OCI-M2 (cell line): Measurements from ENCODE around the gene GNG2.

Experiments
- DNase-seq: peaks from one replicate; lab custom pipeline; 2025; ENCODE audit not compliant: unreplicated experiment; lab: John Stamatoyannopoulos, UW

GNG2 gene

DNA sequence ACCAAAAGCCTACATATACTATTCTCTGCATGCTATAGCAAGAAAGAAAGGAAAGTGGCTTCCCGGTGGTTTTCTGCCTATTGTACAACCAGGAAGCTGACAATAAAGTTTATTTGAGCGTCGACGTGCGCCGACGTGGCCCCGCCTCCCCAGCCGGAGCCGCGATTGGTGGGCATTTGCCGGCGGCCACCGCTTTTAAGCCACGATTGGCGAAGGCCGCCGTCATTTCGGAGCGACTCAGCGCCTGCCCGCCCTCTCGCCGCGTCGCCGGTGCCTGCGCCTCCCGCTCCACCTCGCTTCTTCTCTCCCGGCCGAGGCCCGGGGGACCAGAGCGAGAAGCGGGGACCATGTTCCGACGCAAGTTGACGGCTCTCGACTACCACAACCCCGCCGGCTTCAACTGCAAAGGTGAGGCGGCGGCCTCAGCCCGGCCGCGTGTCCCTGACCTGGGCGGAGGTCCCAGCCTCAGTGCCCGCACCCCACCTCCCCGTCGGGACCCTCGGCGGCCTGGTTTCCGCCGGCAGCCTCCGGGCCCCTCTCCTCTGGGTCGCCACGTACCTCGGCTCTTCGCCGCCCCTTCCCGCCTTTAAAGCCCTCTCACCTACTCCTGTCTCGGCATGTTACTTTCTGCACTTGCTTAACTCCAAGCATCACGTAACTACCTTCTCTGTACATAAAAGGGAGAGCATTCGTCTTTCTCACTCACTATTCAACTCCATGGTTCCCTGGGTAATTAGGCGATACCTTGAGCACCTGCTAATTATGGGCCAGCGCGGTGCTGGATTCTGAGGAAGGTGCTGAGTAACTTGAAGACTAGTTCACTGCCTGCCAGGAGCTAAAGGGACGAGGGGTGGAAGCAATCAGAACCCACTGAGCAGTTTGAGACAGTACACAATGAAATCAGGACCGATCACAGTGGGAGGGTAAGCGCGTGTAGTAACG lies 129.2 kb downstream of the GNG2 start, which contains the start of gene RTRAF:
RTRAF (plus strand) TSS at position 254 of the 942 bp plus-strand sequence; CDS start at position 348, 94 bp downstream.
- peak; percentile 68 for DNase-seq

DNA sequence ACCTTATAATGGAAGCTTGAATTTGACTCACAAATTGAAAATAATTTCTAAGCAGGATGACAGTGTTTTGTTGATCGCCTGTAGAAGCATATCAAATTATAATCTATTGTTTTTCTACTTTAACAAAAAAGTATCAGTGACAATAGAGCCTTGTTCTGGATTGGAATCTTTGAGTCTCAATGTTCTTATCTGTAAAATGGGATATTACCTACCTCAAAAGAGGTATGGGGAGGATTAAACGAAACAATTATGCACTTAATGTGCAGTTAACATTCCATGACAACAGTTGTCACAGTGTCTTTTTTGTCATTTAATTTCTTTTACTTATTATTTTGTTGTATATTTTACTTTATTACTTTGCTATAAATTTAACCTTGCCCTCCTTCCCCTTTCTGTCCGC lies 130.1 kb downstream of the GNG2 start:
- no peak for DNase-seq

DNA sequence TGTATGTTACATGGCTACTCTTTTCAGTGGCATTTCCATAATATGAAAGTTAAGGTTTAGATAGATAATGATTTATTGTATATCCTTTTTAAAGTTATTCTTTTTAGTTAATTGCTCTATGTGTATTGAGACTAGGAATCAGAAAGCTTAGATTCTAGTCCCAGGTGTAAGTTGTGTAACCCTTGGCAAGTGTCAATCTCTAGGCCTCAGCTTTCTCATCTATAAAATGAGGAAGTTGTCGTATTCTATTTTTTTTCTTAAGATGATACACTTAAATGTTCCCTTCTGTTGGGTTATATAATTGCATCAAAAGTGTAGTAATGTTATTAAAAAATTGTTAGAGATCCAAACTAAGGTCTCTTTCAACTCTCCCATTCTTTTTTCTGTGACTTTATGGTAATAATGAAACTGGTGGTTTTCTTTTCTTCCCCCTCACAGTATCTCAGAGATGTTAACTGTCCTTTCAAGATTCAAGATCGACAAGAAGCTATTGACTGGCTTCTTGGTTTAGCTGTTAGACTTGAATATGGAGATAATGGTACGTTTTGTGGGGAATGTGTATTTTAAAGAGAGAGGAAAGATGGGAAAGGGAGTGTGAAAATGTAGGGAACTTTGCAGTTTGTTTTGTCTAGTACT lies 133.0 kb downstream of the GNG2 start:
- DNase-seq, result no peak

DNA sequence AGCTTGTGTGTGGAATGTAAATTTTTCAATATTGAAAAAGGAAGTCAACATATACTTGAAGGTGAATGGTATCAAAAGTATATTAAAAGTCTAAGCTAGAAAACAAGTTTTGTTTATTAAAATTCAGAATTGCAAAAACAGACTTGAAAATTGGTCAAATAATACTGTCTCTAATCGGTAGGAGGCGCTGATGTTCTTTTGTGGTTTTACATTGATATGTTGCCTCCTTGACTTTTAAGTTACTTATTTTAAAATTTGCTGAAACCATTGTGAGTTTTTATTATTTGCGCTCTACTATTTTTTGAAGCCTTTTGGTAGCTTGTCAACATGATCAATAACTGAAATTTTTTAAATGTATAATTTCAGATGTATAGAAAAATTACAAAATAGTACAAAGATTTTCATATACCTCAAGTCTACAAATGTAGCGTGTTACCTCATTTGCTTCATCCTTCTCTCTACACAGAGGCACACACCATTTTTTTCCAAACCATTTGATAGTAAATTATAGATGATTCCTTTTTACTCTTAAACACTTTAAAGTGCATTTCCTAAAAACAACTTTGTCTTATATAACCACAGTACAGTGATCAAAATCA lies 135.8 kb downstream of the GNG2 start:
- no peak for DNase-seq

DNA sequence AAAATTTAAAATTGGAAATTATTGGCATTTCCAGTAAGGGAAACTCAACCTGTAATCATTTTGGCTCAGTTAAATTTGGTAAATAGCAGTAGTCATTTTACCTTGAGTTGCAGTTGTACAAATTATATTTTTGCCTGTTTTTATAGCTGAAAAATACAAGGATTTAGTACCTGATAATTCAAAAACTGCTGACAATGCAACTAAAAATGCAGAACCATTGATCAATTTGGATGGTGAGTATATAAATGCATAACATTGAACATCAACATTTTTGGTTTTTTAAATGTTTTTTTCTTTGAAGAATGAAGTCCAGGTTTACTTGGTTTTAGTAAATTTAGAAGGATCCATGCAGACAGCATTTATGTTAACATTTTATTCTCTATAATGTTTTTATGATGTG lies 137.9 kb downstream of the GNG2 start:
- DNase-seq, result no peak

DNA sequence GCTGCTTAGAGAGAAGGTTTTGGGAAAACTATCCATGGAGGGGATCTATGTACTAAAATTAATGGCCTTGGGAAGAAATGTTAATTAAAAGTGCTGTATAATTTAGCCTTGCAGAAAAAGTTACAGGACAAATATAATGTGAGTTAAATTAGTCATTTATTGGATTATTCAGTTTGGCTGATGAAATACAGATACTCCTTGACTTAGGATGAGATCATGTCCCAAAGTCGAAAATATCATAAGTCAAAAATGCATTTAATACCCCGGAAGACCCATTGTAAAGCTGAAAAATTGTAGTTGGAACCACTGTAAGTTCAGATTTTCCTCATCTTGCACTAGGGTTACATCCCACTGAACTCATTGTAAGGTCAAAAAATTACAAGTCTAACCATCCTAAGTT lies 138.7 kb downstream of the GNG2 start:
- DNase-seq, result no peak

DNA sequence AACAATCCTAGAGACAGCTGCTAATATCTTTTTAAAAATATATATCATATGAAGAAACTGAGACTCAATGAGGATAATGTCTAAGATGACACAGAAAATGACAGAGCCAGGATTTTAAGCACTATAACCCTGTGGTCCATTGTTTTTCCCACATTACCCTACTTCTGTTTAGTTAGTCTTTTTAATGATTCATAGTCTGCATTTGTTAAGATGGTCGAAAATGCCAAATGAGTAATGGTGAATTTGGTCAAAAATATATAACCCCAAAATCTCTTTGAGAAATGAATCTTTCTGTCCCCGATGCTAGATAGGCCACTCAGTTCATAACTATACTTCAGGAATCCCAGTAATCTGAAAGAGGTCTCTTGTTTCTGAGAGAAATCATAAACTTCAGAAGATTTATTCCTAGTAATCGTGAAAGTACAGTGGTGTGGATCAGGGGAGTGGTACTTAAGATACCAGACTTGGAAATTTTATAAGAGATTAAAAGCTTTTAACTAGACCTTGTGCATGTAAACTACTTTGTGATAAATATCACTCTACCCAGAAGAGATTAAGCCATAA lies 139.7 kb downstream of the GNG2 start:
- DNase-seq, result no peak

DNA sequence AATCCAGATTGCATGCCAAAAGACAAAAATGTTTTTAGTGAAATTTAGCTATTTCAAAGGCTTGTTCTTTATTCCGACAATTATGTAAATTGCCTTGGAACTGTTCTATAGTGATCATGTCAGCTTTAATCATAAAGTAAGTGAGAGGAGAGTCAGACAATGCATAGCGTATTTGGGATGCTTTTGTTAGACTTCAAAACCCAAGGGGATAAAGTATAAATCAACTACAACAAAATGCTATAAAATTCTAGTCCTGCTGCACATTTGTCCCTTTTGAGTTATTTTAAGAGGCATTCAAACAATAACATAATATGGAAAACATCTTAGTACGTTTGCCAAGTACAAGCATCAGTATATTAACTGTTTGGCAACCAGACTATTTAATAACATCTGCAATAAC lies 140.3 kb downstream of the GNG2 start:
- DNase-seq, result no peak

DNA sequence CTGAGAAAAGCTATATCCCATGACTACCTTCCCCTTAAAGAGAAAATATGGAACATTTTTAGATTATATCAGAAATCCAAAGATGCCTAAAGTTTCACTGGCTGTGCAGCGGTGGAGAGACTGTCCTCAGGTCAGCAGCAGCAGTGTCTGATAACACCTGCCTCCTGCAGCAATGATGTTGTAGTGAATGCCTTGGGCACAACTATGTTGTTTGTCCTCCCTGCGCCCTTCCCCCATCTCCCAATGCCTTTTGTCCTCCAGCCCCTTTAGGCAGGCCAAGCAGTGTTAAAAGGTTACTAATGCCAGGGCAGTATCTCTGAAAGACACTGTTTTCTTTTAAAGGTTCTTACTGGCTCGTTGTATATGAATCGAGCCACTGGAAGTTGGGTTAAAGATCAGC lies 142.1 kb downstream of the GNG2 start:
- DNase-seq, result no peak

DNA sequence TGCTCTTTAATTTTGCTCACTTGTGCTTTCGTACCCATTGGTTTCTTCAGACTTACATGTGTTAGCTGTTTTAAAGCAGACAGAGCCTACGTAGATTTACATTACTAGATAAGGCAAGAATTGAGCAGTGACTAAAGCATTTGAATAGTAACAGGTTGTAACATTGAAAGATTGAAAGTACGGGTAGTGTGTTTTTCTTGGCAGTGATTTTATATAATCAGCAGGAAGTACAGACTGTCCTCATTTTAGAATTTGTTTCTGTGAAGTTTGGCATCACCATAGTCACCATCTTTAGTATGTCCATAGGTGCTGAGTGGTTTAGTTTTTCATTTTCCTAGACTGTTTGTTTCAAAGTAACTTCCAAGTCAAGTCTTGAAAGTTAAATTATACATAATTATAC lies 142.9 kb downstream of the GNG2 start:
- DNase-seq, result no peak

DNA sequence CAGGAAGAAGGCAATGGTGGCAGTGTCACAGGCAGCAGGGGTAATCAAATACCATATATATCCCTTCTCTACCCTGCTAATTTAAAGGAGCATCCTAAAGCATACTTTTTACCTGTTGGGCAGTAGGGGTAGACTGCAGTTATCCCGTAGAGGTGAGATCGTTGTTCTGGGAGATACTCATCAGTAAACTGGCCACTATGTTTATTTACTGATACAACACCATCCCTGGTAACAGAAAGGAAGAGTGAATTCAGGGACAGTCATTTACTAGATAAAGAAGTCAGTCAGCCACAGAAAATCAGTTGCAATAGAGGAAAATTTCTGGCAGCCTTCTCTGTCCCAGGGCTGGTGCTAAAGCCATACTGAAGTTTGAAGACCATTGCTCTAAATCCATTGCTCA lies 145.2 kb downstream of the GNG2 start:
- no peak for DNase-seq

DNA sequence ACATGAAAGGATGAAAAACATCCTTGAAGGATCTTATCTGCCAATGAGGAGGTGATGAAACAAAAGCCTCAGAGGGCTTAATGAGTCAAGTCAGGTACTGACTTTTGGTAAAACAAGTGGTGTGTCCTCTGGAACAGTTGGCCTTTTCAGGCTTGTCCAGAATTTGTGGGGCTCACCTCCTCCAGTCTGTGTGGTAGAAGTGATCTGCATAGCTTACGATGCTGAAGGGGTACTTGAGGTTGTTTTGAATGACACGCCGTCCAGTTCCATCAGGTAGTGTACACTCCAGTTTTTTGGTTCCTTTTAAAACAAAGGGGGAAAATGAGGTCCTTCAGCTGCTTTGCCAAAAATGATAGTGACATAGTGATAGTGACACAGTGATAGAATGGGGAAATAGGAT lies 145.9 kb downstream of the GNG2 start:
- no peak for DNase-seq

DNA sequence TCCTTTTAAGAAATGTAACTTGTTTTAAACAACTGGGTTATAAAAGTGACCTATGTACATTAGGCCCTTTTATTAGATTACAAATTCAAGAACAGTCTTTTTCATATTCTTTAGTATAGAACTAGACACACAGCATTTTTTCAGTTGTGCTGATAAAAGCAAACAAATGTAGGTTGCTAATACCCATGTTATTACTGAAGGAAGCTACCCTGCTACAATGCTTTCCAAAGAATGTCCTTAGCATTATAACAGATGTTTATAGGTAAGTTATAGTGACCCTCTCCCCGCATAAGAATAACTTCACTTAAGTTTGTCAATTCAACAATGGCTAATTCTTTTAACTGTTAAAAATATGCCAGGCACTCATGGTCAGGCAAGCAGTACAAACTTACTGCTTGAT lies 146.8 kb downstream of the GNG2 start:
- no peak for DNase-seq

DNA sequence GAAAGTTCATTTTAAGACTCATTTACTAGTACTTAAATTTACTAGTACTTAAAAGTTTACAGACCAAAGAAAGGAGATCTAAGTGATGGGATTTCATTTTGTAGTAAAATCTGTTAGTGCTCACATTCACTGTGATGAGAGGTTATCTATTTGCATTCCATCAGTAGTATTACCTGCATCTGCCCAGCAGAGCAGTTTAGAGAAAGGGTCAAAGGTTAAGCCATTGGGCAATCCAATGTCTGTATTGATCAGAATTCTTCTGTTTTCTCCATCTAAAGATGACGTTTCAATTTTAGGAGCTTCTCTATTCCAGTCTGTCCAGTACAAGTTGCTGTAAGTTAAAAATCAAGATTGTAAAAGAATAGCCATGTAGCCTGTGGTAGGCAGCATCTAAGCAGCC lies 147.2 kb downstream of the GNG2 start:
- DNase-seq, result no peak

DNA sequence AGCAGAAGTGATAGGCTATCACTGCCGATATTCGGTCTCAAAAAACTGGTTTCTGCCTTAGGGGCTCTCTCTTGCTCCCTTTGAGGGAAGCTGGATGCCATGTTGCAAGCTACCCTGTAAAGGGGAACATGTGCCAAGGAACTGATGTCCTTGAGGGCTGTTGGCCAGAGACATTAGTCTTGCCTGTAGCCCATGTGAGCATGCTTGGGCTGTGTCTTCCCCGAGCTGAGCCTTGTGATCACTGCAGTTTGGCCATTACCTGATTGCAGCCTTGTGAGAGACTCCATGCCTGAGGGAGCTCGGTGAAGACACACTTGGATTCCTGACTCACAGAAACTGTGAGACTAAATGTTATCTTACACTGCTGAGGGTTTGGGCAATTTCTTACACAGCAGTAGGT lies 147.7 kb downstream of the GNG2 start:
- no peak for DNase-seq

DNA sequence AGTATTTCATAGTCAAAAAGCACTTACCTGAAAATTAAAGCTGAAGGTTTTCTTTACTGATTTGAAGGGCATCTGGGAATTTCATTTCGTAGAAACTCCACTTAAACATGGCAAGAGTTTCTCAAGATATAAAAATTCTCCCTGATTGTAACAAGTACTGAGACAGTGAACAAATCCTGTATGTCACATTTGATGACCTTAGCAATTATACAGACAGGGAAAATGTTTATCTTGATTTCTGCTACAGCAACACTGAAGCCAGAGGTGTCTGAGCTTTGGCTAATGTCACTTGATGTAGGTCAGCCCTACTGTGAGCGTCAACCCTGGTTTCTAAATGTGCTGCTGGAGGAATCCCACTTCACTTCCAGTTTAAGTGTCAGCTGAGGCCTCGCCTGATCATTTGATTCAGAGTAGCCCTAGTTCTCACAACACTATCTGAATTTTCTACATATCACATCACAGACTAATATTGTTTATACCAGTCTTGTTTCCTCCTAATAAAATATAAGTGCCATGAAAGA lies 149.8 kb downstream of the GNG2 start:
- DNase-seq, result no peak

DNA sequence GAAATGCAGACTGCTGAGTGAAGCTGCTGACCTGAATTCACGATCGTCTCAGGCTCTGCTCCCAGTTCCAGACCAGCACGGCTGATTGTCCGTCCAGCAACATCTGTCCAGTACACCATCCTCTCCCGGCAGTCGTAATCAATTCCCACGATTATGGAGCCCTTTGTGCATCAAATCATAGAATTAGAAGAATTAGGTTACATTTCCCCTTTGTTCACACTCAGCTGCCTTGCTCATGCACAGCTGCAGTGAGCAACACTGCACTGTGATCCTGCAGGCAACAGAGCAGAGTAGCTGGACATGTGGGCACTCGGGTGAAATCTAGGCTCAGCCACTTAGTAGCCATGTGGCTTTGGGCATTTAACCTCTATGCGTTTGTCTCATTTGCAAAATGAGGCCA lies 151.1 kb downstream of the GNG2 start:
- DNase-seq, result no peak

DNA sequence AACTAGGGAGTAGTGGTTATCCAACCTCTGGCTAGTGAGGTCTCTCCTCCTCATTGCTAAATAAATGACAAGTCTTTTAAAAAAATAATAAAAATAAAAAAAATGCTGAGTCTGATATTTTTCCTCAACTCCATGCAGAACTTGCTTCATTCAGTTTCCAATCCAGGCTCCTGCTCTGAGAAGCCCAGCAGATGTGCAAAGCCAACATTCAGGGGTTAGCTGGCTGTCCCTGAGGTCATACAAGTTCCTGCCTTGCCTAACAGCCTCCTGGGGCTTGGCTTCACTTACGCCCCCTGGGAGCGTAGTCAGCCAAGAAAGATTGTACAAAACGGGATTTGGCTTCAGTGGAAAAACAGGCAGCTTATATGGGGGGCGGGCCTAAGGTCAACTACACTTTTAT lies 152.2 kb downstream of the GNG2 start:
- DNase-seq, result no peak

DNA sequence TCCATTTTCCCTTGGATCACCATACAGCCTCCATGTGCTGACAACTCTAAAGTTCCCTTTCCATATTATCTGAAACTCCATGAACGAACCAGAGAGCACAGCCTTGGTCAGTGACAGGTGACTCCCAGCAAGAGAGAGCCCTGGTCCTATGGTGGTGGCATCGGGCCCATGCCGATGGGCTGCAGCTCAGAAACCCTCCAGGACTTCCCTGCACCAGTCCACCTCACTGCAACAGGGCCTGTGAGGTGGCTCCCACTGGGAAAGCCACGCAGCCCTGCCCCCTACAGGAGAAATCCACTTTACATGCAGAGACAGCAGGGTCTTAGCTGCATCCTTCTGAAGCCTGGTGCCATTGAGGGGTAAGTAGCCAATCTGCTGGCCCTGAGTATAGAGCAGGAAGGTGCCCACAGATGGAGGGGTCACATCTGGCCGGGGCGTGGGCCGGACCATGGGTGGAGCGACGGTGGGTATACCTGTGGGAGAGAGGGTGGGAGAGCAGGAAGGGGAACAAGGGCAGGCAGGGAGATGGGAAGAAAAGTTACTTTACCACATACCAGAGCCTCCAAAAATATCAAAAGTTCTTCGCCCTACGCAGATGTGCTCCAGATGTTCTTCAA lies 153.7 kb downstream of the GNG2 start:
- no peak for DNase-seq

DNA sequence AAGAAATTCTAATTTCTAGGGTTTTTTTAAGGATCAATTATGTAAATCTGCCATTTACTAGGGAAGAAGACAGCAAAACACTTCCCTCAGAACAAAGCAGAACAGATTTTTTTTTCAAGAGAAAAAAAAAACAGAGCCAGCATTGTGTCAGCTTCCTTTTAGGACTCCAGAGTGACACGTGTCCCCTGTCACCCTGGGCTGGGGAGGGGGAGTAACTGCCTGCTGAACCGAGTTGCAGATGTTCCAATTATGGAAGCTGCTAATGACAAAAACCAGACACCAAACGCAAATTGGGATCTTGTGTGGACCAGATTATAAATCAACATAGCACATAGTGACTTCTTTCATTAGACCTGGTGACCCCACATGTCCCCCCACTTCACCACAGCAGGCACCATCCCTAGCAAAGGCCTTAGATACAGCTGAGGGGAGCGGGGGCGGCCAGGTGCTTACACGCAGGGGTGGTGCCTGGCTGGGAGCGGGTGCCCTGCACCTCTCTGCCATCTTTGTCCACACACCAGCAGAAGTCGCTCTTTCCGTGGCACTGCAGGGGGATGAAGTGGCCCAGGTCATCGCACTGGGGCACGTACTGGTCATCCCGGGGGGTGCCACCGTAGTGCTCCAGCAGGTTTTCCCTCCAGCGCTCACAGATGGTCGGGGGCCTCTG lies 154.3 kb downstream of the GNG2 start:
- DNase-seq, result no peak
